A549 treated with CORT108297 at 1 μM for 4 hours (cell line): ENCODE results near the gene PDZK1. TPM values are rescaled to one million over a fixed set of nuclear protein-coding genes. Genes with fewer than 3 reads are reported as not detected.

Experiments used
- total RNA-seq: library from RNA; stranded (reverse); fragments of 200-300 nt; extraction: Qiagen RNA extraction; gene quantifications from 5 replicates; pipeline ENCODE4 v1.2.3, GENCODE V29; 2022

The PDZK1 gene
- 0.66 to 0.99 TPM (median 0.77 TPM) in 5 replicates for total RNA-seq

DNA sequence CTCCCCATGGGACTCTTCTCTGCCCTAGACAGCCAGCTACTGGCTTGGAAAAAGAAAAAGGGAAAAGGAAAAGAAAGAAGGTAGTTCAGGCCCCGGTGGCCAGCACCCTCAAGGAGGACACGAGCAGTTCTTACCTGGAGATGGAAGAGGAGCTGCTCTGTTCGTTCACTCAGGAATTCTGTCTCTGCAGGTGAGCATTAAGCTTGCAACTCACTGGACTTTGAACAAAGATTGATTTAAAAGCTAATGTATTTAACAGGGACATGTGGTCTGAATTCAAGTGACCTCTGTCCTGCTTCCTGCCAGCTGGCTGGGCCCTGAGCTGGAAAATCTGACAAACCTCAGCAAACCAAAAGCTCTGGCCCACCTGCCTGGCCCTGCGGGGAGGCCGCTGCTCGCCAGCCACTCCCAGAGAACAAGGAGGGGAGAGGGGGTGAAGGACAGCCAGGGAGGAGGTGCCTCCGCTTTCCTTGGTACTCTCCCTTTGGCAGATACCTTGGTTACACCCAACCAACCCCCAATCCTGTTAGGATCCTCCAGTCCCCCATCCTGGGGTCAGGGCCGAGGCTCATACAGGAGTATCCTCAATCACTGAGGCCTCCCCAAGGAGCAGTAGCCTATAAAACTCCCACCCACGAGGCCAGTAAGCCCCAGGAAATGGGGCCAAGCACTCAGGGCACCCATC, at the start of gene PDZK1:
TSS of gene PDZK1 (minus strand) at position 186 of the 685 bp plus-strand sequence. CDS start 19,347 bp downstream, outside the sequence.

DNA sequence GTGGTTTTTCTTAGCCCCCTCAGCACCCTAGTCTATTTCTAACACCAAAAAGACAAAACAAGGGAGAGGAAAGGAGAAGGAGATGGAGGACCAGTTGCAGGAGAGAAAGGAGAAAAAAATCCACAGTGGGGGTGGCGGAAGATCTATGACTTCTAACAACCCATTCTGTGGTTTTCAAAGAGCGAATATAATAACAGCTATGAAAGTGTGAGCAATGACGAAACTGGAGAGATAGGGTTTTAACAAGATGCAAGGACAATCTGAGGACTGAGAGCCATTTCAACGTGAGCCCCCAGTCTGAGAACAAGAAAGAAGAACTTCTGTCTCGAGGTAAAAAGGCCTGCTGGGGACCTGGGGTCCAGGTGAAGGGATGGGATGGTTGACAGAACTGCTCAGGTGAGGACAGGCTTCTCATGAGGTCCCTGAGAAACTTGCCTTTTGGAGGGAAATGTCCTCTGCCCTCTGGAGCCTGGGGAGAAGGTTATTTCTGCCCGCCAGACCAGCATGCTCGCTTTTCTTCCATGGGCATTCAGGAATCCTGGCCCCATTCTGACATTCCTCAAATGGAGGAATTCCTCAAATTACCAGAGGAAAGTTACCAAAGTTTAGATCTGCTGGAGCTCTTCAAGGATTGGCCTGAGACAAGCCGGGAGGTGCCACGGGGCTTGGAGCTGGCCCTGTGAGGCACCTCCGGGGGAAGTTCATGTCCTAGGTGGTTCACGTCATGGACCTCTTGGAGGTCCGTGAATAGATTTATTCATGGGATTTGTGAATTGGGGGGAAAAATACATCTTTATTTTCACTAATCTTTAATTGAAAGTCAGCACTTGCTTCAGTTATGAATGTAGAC, 12.3 kb upstream of the PDZK1 start, which contains the start of gene CD160:
TSS of gene CD160 (plus strand) at position 270 of the 850 bp plus-strand sequence. CDS start 8,829 bp downstream, outside the sequence.

Other genes with a start within 250 kb of the PDZK1 start
- 14.4 to 16.0 TPM (median 14.9 TPM) in 5 replicates for gene GPR89A, start 99.4 kb downstream of the PDZK1 start, total RNA-seq
- not detected in 5 replicates for gene CD160, start 12.1 kb upstream of the PDZK1 start, total RNA-seq
- 9.8 to 11.3 TPM (median 10.7 TPM) in 5 replicates for gene RNF115, start 116.7 kb upstream of the PDZK1 start, total RNA-seq
- 32.7 to 37.1 TPM (median 34.8 TPM) in 5 replicates for gene POLR3C, start 116.8 kb upstream of the PDZK1 start, total RNA-seq
- 5.5 to 6.8 TPM (median 6.2 TPM) in 5 replicates for gene NUDT17, start 138.3 kb upstream of the PDZK1 start, total RNA-seq
- gene PIAS3, start 151.7 kb upstream of the PDZK1 start, total RNA-seq, result 24.2 to 34.2 TPM (median 29.6 TPM) in 5 replicates
- gene ANKRD35, start 178.5 kb upstream of the PDZK1 start, total RNA-seq, result not detected in 5 replicates
- 0.34 to 0.70 TPM (median 0.58 TPM) in 5 replicates for gene ITGA10, start 202.7 kb upstream of the PDZK1 start, total RNA-seq
- gene PEX11B, start 211.3 kb upstream of the PDZK1 start, total RNA-seq, result 23.1 to 28.9 TPM (median 27.6 TPM) in 5 replicates
- gene RBM8A, start 220.1 kb upstream of the PDZK1 start, total RNA-seq, result 191 to 243 TPM (median 201 TPM) in 5 replicates